WTC11 (cell line): Measurements from ENCODE around the gene RGL1. TPM values are rescaled to one million over a fixed set of nuclear protein-coding genes. Genes with fewer than 3 reads are reported as not detected.

Experiments used
- ATAC-seq: fragments of 200-7000 bp; cut with Tn5 transposase; 2 replicates; pipeline ENCODE4 v1.10.0; 2021; ENCODE audit warnings: mild to moderate bottlenecking, moderate library complexity
- CTCF ChIA-PET: fragments of 300-600 bp; sonication (Branson Sonifier 250); formaldehyde crosslinking; loops from one replicate; lab custom pipeline; 2021; ENCODE audit warnings: antibody characterized with exemption; lab: Charles Lee
- POLR2A ChIA-PET: fragments of 350-600 bp; sonication (Branson Sonifier 250); formaldehyde crosslinking; loops from one replicate; lab custom pipeline; 2021; ENCODE audit warnings: antibody characterized with exemption; lab: Charles Lee
- DNase-seq: peaks from one replicate; pipeline ENCODE4 v3.0.0; 2021; ENCODE audit warnings: low spot score
- H3K27ac Mint-ChIP-seq: 2 replicates; pipeline ENCODE4 v1.8.0; 2021; ENCODE audit warnings: mixed read lengths
- H3K27me3 Mint-ChIP-seq: 2 replicates; pipeline ENCODE4 v1.8.0; 2021; ENCODE audit warnings: low read depth, mild to moderate bottlenecking, moderate library complexity, mixed read lengths
- H3K36me3 Mint-ChIP-seq: 2 replicates; pipeline ENCODE4 v1.8.0; 2021; ENCODE audit warnings: mixed read lengths
- H3K4me1 Mint-ChIP-seq: 2 replicates; pipeline ENCODE4 v1.8.0; 2022; ENCODE audit warnings: mixed read lengths
- H3K4me3 Mint-ChIP-seq: 2 replicates; pipeline ENCODE4 v1.8.0; 2021; ENCODE audit warnings: mild to moderate bottlenecking, moderate library complexity, mixed read lengths
- H3K9me3 Mint-ChIP-seq: 2 replicates; pipeline ENCODE4 v1.8.0; 2021; ENCODE audit warnings: mixed read lengths
- ARID4B ChIP-seq: sonication (generic); formaldehyde crosslinking; IDR thresholded peaks from 2 replicates; pipeline ENCODE4 v1.8.0; 2023; ENCODE audit warnings: missing genetic modification reagents, mild to moderate bottlenecking, borderline replicate concordance
- ATF3 ChIP-seq: sonication (generic); formaldehyde crosslinking; conservative IDR thresholded peaks from 2 replicates; pipeline ENCODE4 v1.8.1; 2022; ENCODE audit warnings: mild to moderate bottlenecking, missing genetic modification reagents
- CBFB ChIP-seq: sonication (generic); formaldehyde crosslinking; IDR thresholded peaks from 2 replicates; pipeline ENCODE4 v1.8.1; 2022; ENCODE audit warnings: mild to moderate bottlenecking, low read depth, missing genetic modification reagents
- CTCF ChIP-seq: fragments of 200-600 bp; IDR thresholded peaks from 2 replicates; pipeline ENCODE4 v1.8.0; 2022; ENCODE audit warnings: antibody characterized with exemption
- E2F5 ChIP-seq: sonication (generic); formaldehyde crosslinking; IDR thresholded peaks from 2 replicates; pipeline ENCODE4 v1.8.1; 2022; ENCODE audit warnings: mild to moderate bottlenecking, moderate library complexity, missing genetic modification reagents
- ETV6 ChIP-seq: sonication (generic); formaldehyde crosslinking; IDR thresholded peaks from 2 replicates; pipeline ENCODE4 v1.8.1; 2022; ENCODE audit warnings: mild to moderate bottlenecking, missing genetic modification reagents
- FOXP1 ChIP-seq: sonication (generic); formaldehyde crosslinking; IDR thresholded peaks from 2 replicates; pipeline ENCODE4 v1.8.0; 2022; ENCODE audit warnings: missing genetic modification reagents, mild to moderate bottlenecking, moderate library complexity, borderline replicate concordance
- FOXP4 ChIP-seq: sonication (generic); formaldehyde crosslinking; IDR thresholded peaks from 2 replicates; pipeline ENCODE4 v1.8.0; 2022; ENCODE audit warnings: mild to moderate bottlenecking, missing genetic modification reagents
- GTF2I ChIP-seq: fragments of 250-450 bp; sonication (Bioruptor Pico); conservative IDR thresholded peaks from 2 replicates; pipeline ENCODE4 v1.4.0; 2021; ENCODE audit warnings: mild to moderate bottlenecking
- MAX ChIP-seq: sonication (generic); formaldehyde crosslinking; IDR thresholded peaks from 2 replicates; pipeline ENCODE4 v1.8.0; 2022; ENCODE audit warnings: mild to moderate bottlenecking, missing genetic modification reagents
- NFE2L1 ChIP-seq: sonication (generic); formaldehyde crosslinking; IDR thresholded peaks from 2 replicates; pipeline ENCODE4 v1.8.1; 2023; ENCODE audit warnings: missing genetic modification reagents
- NR2C2 ChIP-seq: sonication (generic); formaldehyde crosslinking; IDR thresholded peaks from 2 replicates; pipeline ENCODE4 v1.8.0; 2022; ENCODE audit warnings: mild to moderate bottlenecking, missing genetic modification reagents
- SMAD4 ChIP-seq: sonication (generic); formaldehyde crosslinking; IDR thresholded peaks from 2 replicates; pipeline ENCODE4 v1.8.0; 2022; ENCODE audit warnings: mild to moderate bottlenecking, missing genetic modification reagents
- SP1 ChIP-seq: sonication (generic); formaldehyde crosslinking; conservative IDR thresholded peaks from 2 replicates; pipeline ENCODE4 v1.8.1; 2022; ENCODE audit warnings: missing genetic modification reagents
- USF2 ChIP-seq: sonication (generic); formaldehyde crosslinking; IDR thresholded peaks from 2 replicates; pipeline ENCODE4 v1.8.1; 2023; ENCODE audit warnings: mild to moderate bottlenecking, missing genetic modification reagents, moderate library complexity
- ZBTB21 ChIP-seq: sonication (generic); formaldehyde crosslinking; IDR thresholded peaks from 2 replicates; pipeline ENCODE4 v1.8.1; 2023; ENCODE audit warnings: mild to moderate bottlenecking, missing genetic modification reagents, borderline replicate concordance
- ZBTB43 ChIP-seq: sonication (generic); formaldehyde crosslinking; IDR thresholded peaks from 2 replicates; pipeline ENCODE4 v1.8.1; 2023; ENCODE audit warnings: mild to moderate bottlenecking, missing genetic modification reagents
- ZNF317 ChIP-seq: sonication (generic); formaldehyde crosslinking; IDR thresholded peaks from 2 replicates; pipeline ENCODE4 v1.8.1; 2023; ENCODE audit warnings: low read depth, mild to moderate bottlenecking, moderate library complexity, missing genetic modification reagents, borderline replicate concordance
- ZNF396 ChIP-seq: fragments of 250-450 bp; sonication (Bioruptor Pico); IDR thresholded peaks from 2 replicates; pipeline ENCODE4 v1.8.0; 2021; ENCODE audit warnings: mild to moderate bottlenecking, moderate library complexity, borderline replicate concordance
- ZNF416 ChIP-seq: fragments of 250-450 bp; sonication (Bioruptor Pico); IDR thresholded peaks from 2 replicates; pipeline ENCODE4 v1.9.0; 2021; ENCODE audit warnings: mild to moderate bottlenecking, inconsistent platforms
- ZSCAN18 ChIP-seq: fragments of 250-450 bp; sonication (Bioruptor Pico); IDR thresholded peaks from 2 replicates; pipeline ENCODE4 v2.1.2; 2022; ENCODE audit warnings: mild to moderate bottlenecking, moderate library complexity
- total RNA-seq: library from RNA; stranded (reverse); gene quantifications from 3 replicates; pipeline ENCODE4 v1.2.3, GENCODE V29; 2021

RGL1 gene
- total RNA-seq, 1 experiment from 2014 or later, result 1.5 TPM

- TF ChIP-seq GTF2I (CRISPR knock-in tag) (no peak), SP1 (CRISPR knock-in tag) (no peak), USF2 (CRISPR knock-in tag) (no peak), CBFB (no peak), CTCF (no peak), ZNF396 (no peak), NR2C2 (no peak), ARID4B (CRISPR knock-in tag) (no peak), ZBTB43 (CRISPR knock-in tag) (no peak), ZNF416 (no peak), SMAD4 (CRISPR knock-in tag) (no peak), FOXP1 (CRISPR knock-in tag) (no peak), ZSCAN18 (CRISPR knock-in tag) (no peak), E2F5 (CRISPR knock-in tag) (no peak)
- TF ChIP-seq, all 79 proteins: peak for 0
- peaks cover 53% of the 10 kb centered on the region for H3K4me1 Mint-ChIP-seq
- peak; percentile 24 for ATAC-seq
- POLR2A ChIA-PET, result no interaction called here
- CTCF ChIA-PET, result no interaction called here
- H3K27me3 Mint-ChIP-seq, result no peaks in the 10 kb centered on the region
- DNase-seq, result no peak
- peak overlapping the region; percentile 47; the same call in 1 of the 2 replicates for H3K27ac Mint-ChIP-seq
- no peak overlapping the region for H3K4me3 Mint-ChIP-seq
- H3K9me3 Mint-ChIP-seq, result 0 out of 2 replicates have a peak, but pooled peaks cover 4% of the 10 kb centered on the region
- H3K36me3 Mint-ChIP-seq, result no peaks in the 10 kb centered on the region; the same call in 1 of the 2 replicates
Observed at GRCh38 chr1:183870351-183871077, 65.6 kb downstream of the RGL1 start.

- Mint-ChIP-seq H3K27me3 (no peaks in the 10 kb centered on the region), H3K27ac (peak overlapping the region; percentile 45; the same call in 1 of the 2 replicates), H3K36me3 (no peaks in the 10 kb centered on the region; the same call in 1 of the 2 replicates), H3K4me3 (peak overlapping the region; percentile 17), H3K4me1 (peaks cover 58% of the 10 kb centered on the region), H3K9me3 (0 out of 2 replicates have a peak, but pooled peaks cover 4% of the 10 kb centered on the region)
- ATAC-seq (peak; percentile 45), DNase-seq (no peak)
- ChIA-PET CTCF (no interaction called here), POLR2A (no interaction called here)
- TF ChIP-seq ETV6, result 0 out of 2 replicates have a peak, but pooled peaks have one; percentile 19
- no peak for TF ChIP-seq ZBTB21 (CRISPR knock-in tag)
- no peak for TF ChIP-seq MAX (CRISPR knock-in tag)
- TF ChIP-seq ZNF416, result no peak
- TF ChIP-seq ATF3 (CRISPR knock-in tag), result no peak
- TF ChIP-seq ZNF317 (CRISPR knock-in tag), result no peak
- TF ChIP-seq FOXP4 (CRISPR knock-in tag), result peak; percentile 99
- no peak for TF ChIP-seq NFE2L1
Observed at GRCh38 chr1:183871142-183871541, 66.2 kb downstream of the RGL1 start.
